ENCODE measurements around the gene SERP2.

GRCh38 chr13:44340508-44340907, 33.1 kb upstream of the SERP2 start:
- TF ChIP-seq CTCF (IDR thresholded peaks at IDR 0.05 in 4 of 5, conservative IDR thresholded peaks at IDR 0.05 in 1 of 5), result no peak
- TF ChIP-seq POLR2A (IDR thresholded peaks at IDR 0.05), result no peak

Measured in gastrocnemius medialis (tissue), 4 donors.